A673 (cell line): Measurements from ENCODE around the gene RNF123. TPM values are rescaled to one million over a fixed set of nuclear protein-coding genes. Genes with fewer than 3 reads are reported as not detected.

ENCODE experiments used
- Bru-seq: library from RNA; stranded (reverse); fragments of 400-500 nt; gene quantifications from one replicate; lab custom pipeline; 2021; lab: Mats Ljungman, UMichigan
- BruChase-seq, 2 experiments: library from RNA; stranded (reverse); fragments of 400-500 nt; gene quantifications; one replicate each; lab custom pipeline; 2021; lab: Mats Ljungman, UMichigan
- BruUV-seq: library from RNA; stranded (reverse); fragments of 400-500 nt; replicated peaks from 2 replicates; lab custom pipeline; 2021; lab: Mats Ljungman, UMichigan
- CTCF ChIA-PET: fragments of 300-600 bp; sonication (Branson Sonifier 250); formaldehyde crosslinking; loops from one replicate; lab custom pipeline; 2022; ENCODE audit warnings: antibody characterized with exemption; lab: Charles Lee
- POLR2A ChIA-PET: fragments of 300-600 bp; sonication (Branson Sonifier 250); formaldehyde crosslinking; loops from one replicate; lab custom pipeline; 2022; ENCODE audit warnings: antibody characterized with exemption; ENCODE audit not compliant: low non-redundant PET; lab: Charles Lee
- DNase-seq: peaks from one replicate; pipeline ENCODE4 v3.0.0-alpha.2; 2015; ENCODE audit warnings: low spot score
- H3K27ac ChIP-seq: fragments of 200-600 bp; sonication (generic); 2 replicates; pipeline ENCODE4 v1.5.1; 2016; ENCODE audit warnings: mixed run types, low read depth, mild to moderate bottlenecking, mixed read lengths, antibody characterized with exemption, low read length; ENCODE audit not compliant: poor library complexity, severe bottlenecking
- H3K27me3 ChIP-seq: fragments of 200-600 bp; sonication (generic); replicated peaks from 2 replicates; pipeline ENCODE4 v1.6.1; 2017; ENCODE audit warnings: mixed run types, low read depth, mild to moderate bottlenecking, mixed read lengths, antibody characterized with exemption, low read length; ENCODE audit not compliant: insufficient read depth, poor library complexity
- H3K36me3 ChIP-seq: fragments of 200-600 bp; sonication (generic); 2 replicates; pipeline ENCODE4 v1.6.1; 2016; ENCODE audit warnings: mixed run types, mild to moderate bottlenecking, mixed read lengths, antibody characterized with exemption, low read length; ENCODE audit not compliant: insufficient read depth, poor library complexity, severe bottlenecking
- H3K4me1 ChIP-seq: fragments of 200-600 bp; sonication (generic); 2 replicates; pipeline ENCODE4 v1.6.1; 2017; ENCODE audit warnings: mixed run types, mild to moderate bottlenecking, mixed read lengths, antibody characterized with exemption, low read length; ENCODE audit not compliant: insufficient read depth, poor library complexity, severe bottlenecking
- H3K4me3 ChIP-seq: fragments of 200-600 bp; sonication (generic); 2 replicates; pipeline ENCODE4 v1.5.1; 2016; ENCODE audit warnings: low read depth, mixed run types, mild to moderate bottlenecking, mixed read lengths, low read length; ENCODE audit not compliant: poor library complexity, severe bottlenecking
- H3K9me3 ChIP-seq: fragments of 200-600 bp; sonication (generic); 2 replicates; pipeline ENCODE4 v1.6.1; 2016; ENCODE audit warnings: mixed run types, low read depth, mild to moderate bottlenecking, mixed read lengths, antibody characterized with exemption, low read length; ENCODE audit not compliant: poor library complexity, severe bottlenecking
- EZH2 ChIP-seq: fragments of 200-600 bp; sonication (generic); IDR thresholded peaks from 2 replicates; pipeline ENCODE4 v1.6.1; 2017; ENCODE audit warnings: borderline replicate concordance, low read depth, mild to moderate bottlenecking, mixed read lengths, antibody characterized with exemption, low read length; ENCODE audit not compliant: poor library complexity, severe bottlenecking
- intact Hi-C: fragments of 100-400 bp; cut with micrococcal nuclease; formaldehyde crosslinking; loops from one replicate; pipeline ENCODE4 v1.10.0; 2022; ENCODE audit not compliant: unreplicated experiment
- long read RNA-seq: library from polyadenylated mRNA; stranded (forward); transcript quantifications from one replicate; pipeline ENCODE4 v2.0.0, GENCODE V29; 2022
- total RNA-seq: library from RNA; stranded (reverse); gene quantifications from 2 replicates; pipeline ENCODE4 v1.2.3, GENCODE V29; 2021
- TF ChIP-seq, protein P1 (sequence below): fragments of 300-800, 200-600 bp; sonication (generic); conservative IDR thresholded peaks from 2 replicates; pipeline ENCODE4 v1.5.1; 2017; ENCODE audit warnings: low read depth, mild to moderate bottlenecking, antibody characterized with exemption, low read length, moderate library complexity, mixed read lengths

Gene RNF123
- total RNA-seq (31.0 and 31.5 TPM in 2 replicates), Bru-seq, nascent RNA (percentile 50 among the genes with signal in this experiment), BruChase-seq, experiment 1, labeled RNA remaining after a 2-hour chase (percentile 57 among the genes with signal in this experiment), BruChase-seq, experiment 2, labeled RNA remaining after a 6-hour chase (percentile 61 among the genes with signal in this experiment)
- long read RNA-seq, full-length matches to known transcripts = 24 of 52 reads
- long read RNA-seq, partial matches to known transcripts = 8 of 52 reads
- long read RNA-seq, other reads (novel, unspliced or antisense) = 20 of 52 reads

DNA sequence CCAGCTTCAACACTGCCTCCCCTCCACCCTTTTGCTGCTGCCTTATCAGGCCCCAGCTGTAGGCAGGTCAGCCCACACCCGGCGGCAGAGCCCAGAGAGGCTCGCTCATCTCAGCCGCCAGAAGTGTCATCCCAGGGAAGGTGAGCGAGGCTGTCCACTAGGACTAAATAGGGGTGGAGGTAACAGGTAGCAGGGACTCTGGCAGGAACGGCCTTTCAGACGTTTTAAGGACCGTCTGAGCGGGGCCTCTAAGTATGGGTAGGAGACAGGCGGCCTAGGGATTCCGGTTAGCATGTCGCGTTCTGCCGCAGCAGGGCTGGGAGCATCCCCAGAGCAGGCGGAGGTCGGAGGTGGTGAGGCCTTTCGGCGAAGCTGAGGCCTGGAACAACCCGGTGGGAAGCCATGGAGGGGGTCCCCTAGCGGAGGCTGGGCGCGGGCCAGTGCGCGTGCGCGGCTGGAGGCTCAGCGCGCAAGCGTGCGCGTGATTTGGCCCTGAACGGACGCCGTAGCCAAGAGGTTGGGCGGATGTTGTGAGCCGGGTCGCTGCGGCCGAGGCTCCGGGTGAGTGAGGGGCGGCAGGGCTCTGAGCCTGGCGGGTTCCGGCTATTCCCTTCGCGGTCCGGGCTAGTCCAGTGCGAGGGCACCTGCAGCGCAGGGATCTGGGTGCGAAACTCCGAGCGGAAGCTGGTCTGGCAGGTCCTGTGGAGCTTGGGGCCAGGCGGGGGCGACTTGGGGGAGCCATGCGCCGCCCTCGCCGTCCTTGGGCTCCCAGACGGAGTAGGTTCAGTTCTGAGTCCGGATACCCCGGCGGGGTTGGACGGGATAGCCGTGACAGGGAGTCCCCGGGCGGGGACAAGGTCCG lies at the start of gene RNF123, which contains the start of gene MST1:
Gene RNF123, plus strand, starts transcription at position 512 of the 862 bp plus-strand sequence. CDS start 1,609 bp downstream, outside the sequence.
Gene MST1, minus strand, starts transcription at position 429 of the 862 bp plus-strand sequence. CDS start 783 bp downstream, outside the sequence.
- Histone ChIP-seq H3K36me3 (no peaks in the 10 kb centered on the region), H3K27ac (peak within 1 kb of the TSS; percentile 82), H3K4me3 (peak within 1 kb of the TSS; percentile 82), H3K9me3 (no peaks in the 10 kb centered on the region), H3K27me3 (no peaks in the 10 kb centered on the region), H3K4me1 (no peaks in the 10 kb centered on the region)
- ChIA-PET POLR2A (no interaction called here), CTCF (no interaction called here)
- BruUV-seq = TSS peak; percentile 69
- DNase-seq = peak; percentile 84
- no peak for TF ChIP-seq EZH2
- TF ChIP-seq, protein P1, sequence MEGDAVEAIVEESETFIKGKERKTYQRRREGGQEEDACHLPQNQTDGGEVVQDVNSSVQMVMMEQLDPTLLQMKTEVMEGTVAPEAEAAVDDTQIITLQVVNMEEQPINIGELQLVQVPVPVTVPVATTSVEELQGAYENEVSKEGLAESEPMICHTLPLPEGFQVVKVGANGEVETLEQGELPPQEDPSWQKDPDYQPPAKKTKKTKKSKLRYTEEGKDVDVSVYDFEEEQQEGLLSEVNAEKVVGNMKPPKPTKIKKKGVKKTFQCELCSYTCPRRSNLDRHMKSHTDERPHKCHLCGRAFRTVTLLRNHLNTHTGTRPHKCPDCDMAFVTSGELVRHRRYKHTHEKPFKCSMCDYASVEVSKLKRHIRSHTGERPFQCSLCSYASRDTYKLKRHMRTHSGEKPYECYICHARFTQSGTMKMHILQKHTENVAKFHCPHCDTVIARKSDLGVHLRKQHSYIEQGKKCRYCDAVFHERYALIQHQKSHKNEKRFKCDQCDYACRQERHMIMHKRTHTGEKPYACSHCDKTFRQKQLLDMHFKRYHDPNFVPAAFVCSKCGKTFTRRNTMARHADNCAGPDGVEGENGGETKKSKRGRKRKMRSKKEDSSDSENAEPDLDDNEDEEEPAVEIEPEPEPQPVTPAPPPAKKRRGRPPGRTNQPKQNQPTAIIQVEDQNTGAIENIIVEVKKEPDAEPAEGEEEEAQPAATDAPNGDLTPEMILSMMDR = no peak
- intact Hi-C loops = no loop called here

DNA sequence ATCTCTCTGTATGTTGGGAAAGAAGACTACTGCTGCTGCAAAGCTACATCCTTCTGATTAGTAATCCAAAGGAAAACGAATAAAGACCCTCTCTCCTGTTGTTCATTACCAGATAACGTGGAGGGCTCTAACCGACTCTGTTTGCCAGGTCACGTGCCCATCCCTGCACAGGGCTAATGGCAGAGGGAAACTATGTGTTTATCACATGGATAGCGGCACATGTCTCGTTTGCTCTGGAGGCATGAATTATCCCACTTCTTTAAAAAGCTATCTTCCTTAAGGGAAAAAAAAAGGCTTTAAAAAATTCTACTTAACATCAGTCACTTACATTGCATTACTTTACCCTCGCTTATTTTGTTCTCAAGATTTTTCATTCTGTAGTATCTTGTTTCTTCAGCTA lies 48.1 kb upstream of the RNF123 start:
- intact Hi-C loops = no loop called here
- TF ChIP-seq, protein P1 = no peak
- TF ChIP-seq EZH2 = no peak
- Histone ChIP-seq H3K36me3 (no peaks in the 10 kb centered on the region), H3K4me1 (no peaks in the 10 kb centered on the region), H3K4me3 (no peak overlapping the region), H3K27ac (no peak overlapping the region), H3K27me3 (no peaks in the 10 kb centered on the region), H3K9me3 (no peaks in the 10 kb centered on the region)
- BruUV-seq = no TSS peak
- CTCF ChIA-PET = no interaction called here
- no peak for DNase-seq
- POLR2A ChIA-PET = no interaction called here

DNA sequence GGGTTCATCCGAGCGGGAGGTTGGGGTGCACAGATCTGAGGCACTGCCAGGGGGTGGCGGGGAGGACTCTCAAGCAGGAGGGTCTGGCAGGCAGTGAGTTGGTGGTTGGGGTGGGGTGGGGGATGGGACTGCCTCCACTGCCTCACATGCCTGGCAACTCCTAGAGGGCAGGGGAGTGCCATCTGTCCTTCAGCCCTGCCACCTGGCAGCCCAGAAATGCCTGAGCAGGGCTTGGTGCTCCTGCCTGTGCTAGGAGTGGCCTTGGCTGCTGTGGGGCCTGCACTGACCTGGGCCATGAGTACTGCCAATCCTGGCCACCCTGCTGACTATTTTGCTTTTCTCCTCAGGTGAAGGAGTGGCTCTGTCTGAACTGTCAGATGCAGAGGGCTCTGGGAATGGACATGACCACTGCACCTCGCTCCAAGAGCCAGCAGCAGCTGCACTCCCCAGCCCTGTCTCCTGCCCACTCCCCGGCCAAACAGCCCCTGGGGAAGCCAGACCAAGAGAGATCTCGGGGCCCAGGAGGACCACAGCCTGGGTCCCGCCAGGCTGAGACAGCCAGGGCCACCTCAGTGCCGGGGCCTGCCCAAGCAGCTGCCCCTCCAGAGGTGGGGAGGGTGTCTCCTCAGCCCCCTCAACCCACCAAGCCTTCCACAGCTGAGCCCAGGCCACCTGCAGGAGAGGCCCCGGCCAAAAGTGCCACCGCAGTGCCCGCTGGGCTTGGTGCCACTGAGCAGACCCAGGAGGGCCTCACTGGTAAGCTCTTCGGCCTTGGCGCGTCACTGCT lies 47.2 kb upstream of the RNF123 start:
- no peaks in the 10 kb centered on the region for H3K27me3 ChIP-seq
- H3K27ac ChIP-seq = no peak overlapping the region
- no peak for DNase-seq
- no peaks in the 10 kb centered on the region for H3K4me1 ChIP-seq
- POLR2A ChIA-PET = no interaction called here
- CTCF ChIA-PET = no interaction called here
- no peaks in the 10 kb centered on the region for H3K9me3 ChIP-seq
- no peaks in the 10 kb centered on the region for H3K36me3 ChIP-seq
- intact Hi-C loops = no loop called here
- no peak overlapping the region for H3K4me3 ChIP-seq
- no peak for TF ChIP-seq EZH2
- TF ChIP-seq, protein P1 = no peak
- BruUV-seq = no TSS peak
